M059J (cell line): ENCODE results near the gene ATP6V0E1. TPM values are rescaled to one million over a fixed set of nuclear protein-coding genes. Genes with fewer than 3 reads are reported as not detected.
"Not testable (repeated sequence)": the region's sequence is repeated elsewhere in the genome, so short reads cannot be mapped to it uniquely, and the experiment has no call there.

Experiments used
- DNase-seq: peaks from one replicate; pipeline ENCODE4 v3.0.0-alpha.2; 2012; ENCODE audit warnings: low read depth
- total RNA-seq: library from RNA; depleted of rRNA; stranded (reverse); fragments of >200 nt; shearing (Covaris generic); gene quantifications from 2 replicates; pipeline ENCODE4 v1.2.3, GENCODE V29; 2014; rRNA removed

The ATP6V0E1 gene
- total RNA-seq, 1 experiment from 2014 or later, result 365 TPM

DNA sequence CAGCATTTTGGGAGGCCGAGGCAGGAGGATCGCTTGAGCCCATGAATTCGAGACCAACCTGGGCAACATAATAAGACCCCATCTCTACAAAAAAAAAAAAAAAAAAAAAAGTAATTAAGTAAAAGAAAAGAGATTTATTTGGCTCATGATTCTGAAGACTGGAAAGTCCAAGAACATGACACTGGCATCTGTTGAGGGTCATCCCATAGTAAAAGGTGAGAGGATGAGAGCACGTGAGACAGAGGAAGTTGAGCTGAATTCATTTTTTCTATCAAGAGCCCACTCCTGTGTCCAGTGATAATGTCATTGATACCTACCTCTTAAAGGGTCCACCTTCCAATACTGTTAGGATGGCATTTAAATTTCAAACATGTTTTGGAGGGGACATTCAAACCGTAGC, 92.4 kb downstream of the ATP6V0E1 start:
- no peak for DNase-seq

DNA sequence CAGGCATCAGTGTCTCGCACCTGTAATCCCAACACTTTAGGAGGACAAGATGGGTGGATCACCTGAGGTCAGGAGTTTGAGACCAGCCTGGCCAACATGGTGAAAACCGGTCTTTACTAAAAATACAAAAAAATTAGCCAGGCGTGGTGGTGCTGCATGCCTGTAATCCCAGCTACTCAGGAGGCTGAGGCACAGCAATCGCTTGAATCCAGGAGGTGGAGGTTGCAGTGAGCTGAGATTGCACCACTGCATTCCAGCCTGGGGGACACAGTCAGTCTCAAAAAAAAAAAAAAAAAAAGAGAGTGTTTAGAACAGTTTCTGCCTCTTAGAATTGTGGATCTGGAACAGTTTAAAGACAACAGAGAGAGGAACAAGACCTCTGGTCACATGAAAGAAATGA, 92.9 kb downstream of the ATP6V0E1 start:
- not testable (repeated sequence) for DNase-seq

DNA sequence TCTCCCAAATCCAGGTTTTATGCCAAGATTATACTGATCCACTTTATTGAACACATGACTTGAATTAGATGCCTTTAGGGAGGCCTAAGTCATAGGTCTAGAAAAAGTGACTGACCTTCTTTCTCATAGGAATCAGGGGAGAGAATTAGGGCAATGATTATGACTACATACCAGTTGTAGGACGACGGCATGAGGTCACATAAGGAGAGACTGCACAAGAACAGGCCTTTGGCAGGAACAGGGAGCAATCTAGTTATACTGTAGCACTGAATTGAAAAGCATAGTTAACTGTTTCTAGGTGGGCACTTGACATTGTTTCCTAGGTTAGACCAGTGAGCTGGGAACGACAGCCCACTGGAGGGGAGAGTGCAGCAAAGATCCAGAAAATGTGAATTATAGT, 95.3 kb downstream of the ATP6V0E1 start:
- no peak for DNase-seq

Other genes starting within 250 kb of the ATP6V0E1 start
- 80.5 and 91.9 TPM in 2 replicates for gene DUSP1, start 212.6 kb upstream of the ATP6V0E1 start, total RNA-seq
- 149 and 153 TPM in 2 replicates for gene ERGIC1, start 149.5 kb upstream of the ATP6V0E1 start, total RNA-seq
- 91.3 and 91.7 TPM in 2 replicates for gene RPL26L1, start 24.3 kb upstream of the ATP6V0E1 start, total RNA-seq
- gene CREBRF, start 72.6 kb downstream of the ATP6V0E1 start, total RNA-seq, result 3.0 and 11.6 TPM in 2 replicates
- gene BNIP1, start 160.8 kb downstream of the ATP6V0E1 start, total RNA-seq, result 24.6 and 31.4 TPM in 2 replicates